GM12878 (cell line): ENCODE data around the gene SPAG16.

ENCODE experiments used
- BMI1 ChIP-seq: fragments of 450-650 bp; IDR thresholded peaks from 2 replicates; pipeline ENCODE4 v1.6.1; 2016; ENCODE audit warnings: mild to moderate bottlenecking, moderate library complexity, borderline replicate concordance
- CTCF ChIP-seq, 3 experiments: IDR thresholded peaks in 2 of 3; conservative IDR thresholded peaks in 1 of 3; 2 replicates each; pipeline ENCODE4 v1.5.1; 2011; ENCODE audit warnings: low read depth in 3 of 3, low read length in 3 of 3, mild to moderate bottlenecking in 3 of 3, control low read depth in 2 of 3, moderate library complexity in 2 of 3, inconsistent platforms in 1 of 3, mixed read lengths in 1 of 3; ENCODE audit not compliant: control insufficient read depth in 2 of 3, insufficient read depth in 1 of 3; ENCODE audit errors: extremely low read depth in 1 of 3
- EP300 ChIP-seq, 2 experiments: fragments of 150-350 bp in 1 of 2; IDR thresholded peaks; 2 replicates each; pipeline ENCODE4 v1.6.1; 2011 to 2012; ENCODE audit warnings: low read depth in 2 of 2, low read length in 2 of 2, borderline replicate concordance in 1 of 2, improper control_type of control experiment in 1 of 2, inconsistent platforms in 1 of 2; ENCODE audit not compliant: control insufficient read depth in 1 of 2
- GABPA ChIP-seq: IDR thresholded peaks from 2 replicates; pipeline ENCODE4 v1.6.1; 2014; ENCODE audit warnings: antibody characterized with exemption, low read depth, mild to moderate bottlenecking, inconsistent platforms
- JUNB ChIP-seq: IDR thresholded peaks from 2 replicates; pipeline ENCODE4 v1.6.1; 2016; ENCODE audit warnings: antibody characterized with exemption, mild to moderate bottlenecking
- KDM1A ChIP-seq: fragments of 200-600 bp; sonication (generic); IDR thresholded peaks from 2 replicates; pipeline ENCODE4 v1.6.1; 2016; ENCODE audit warnings: borderline replicate concordance
- POLR2A ChIP-seq: IDR thresholded peaks from 2 replicates; pipeline ENCODE4 v1.6.1; 2011; ENCODE audit warnings: low read depth, mild to moderate bottlenecking, low read length
- POU2F2 ChIP-seq: IDR thresholded peaks from 3 replicates; pipeline ENCODE4 v1.6.1; 2011; ENCODE audit warnings: low read depth, mild to moderate bottlenecking, low read length, borderline replicate concordance
- SP1 ChIP-seq: IDR thresholded peaks from one replicate; pipeline ENCODE4 v1.6.1; 2011; ENCODE audit warnings: low read depth, low read length
- SPI1 ChIP-seq: IDR thresholded peaks from 2 replicates; pipeline ENCODE4 v1.6.1; 2011; ENCODE audit warnings: low read depth, mild to moderate bottlenecking, low read length, moderate library complexity, borderline replicate concordance; ENCODE audit not compliant: insufficient read depth
- TAF1 ChIP-seq: IDR thresholded peaks from 2 replicates; pipeline ENCODE4 v1.6.1; 2011; ENCODE audit warnings: mild to moderate bottlenecking, low read depth, low read length, borderline replicate concordance
- ZNF274 ChIP-seq: IDR thresholded peaks from one replicate; pipeline ENCODE4 v1.8.0; 2011; ENCODE audit not compliant: insufficient read length, insufficient read depth

DNA sequence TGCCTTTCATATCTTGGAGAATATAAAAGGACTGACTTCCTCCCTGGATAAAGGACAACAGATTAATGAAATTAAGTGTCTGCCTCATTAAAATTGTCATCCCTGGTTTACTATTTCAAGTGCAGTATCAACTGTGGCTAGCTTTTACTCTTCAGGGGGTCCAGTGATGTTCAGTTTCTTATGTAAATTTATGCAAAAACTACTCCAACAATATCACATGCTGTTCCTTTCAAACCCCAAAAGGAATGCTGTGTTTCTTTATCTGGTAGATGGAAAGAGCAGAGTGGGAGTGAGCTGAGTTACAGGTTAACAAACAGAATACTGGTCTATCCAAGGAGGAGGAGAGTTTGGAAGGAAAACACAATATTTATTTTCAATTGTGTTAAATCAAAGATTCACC lies 842.9 kb downstream of the SPAG16 start:
- TF ChIP-seq SPI1, result no peak
- TF ChIP-seq GABPA, result no peak
- TF ChIP-seq POLR2A, result no peak
- no peak for TF ChIP-seq SP1
- no peak for TF ChIP-seq TAF1
- TF ChIP-seq EP300 (IDR thresholded peaks at IDR 0.05; ENCODE audit: borderline replicate concordance in 1 of 2, control insufficient read depth in 1 of 2, low read depth in 2 of 2, low read length in 2 of 2), result no peak
- no peak for TF ChIP-seq POU2F2
- no peak for TF ChIP-seq CTCF (IDR thresholded peaks at IDR 0.05 in 2 of 3, conservative IDR thresholded peaks at IDR 0.05 in 1 of 3; ENCODE audit: control insufficient read depth in 2 of 3, extremely low read depth in 1 of 3, insufficient read depth in 1 of 3, low read depth in 3 of 3, low read length in 3 of 3)
- TF ChIP-seq ZNF274, result no peak
- TF ChIP-seq BMI1, result no peak
- no peak for TF ChIP-seq KDM1A
- TF ChIP-seq JUNB, result no peak
